Measurements from ENCODE around the gene NT5C3A. TPM values are rescaled to one million over a fixed set of nuclear protein-coding genes. Genes with fewer than 3 reads are reported as not detected.

Gene NT5C3A
- polyA plus RNA-seq, 1 experiment = 20.3 TPM

DNA sequence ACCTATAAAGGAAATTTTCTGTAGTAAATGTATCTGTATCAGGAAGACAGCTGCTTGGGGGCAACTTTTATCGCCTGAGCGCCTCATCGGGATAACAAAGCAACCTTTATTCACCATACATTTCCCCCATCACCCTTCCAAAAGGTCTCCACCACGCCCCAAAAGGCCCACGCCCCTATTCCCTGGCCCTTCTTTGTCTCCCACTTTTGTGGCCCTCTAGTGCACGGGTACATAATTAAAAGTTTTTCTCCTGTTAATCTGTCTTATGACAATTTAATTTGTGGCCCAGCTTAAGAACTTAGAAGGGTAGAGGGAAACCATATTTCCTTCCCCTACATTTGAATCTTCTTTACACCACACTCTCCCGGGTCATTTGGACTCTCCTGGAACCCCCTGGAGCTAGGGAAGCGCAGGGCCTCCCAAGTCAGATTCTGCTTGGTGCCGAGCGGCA, 46.0 kb upstream of the NT5C3A start:
- peaks cover 2% of the 10 kb centered on the region for H3K27me3 ChIP-seq (ENCODE audit: control insufficient read depth, insufficient read depth, low read length)
- H3K9me3 ChIP-seq (ENCODE audit: control insufficient read depth, insufficient read depth, low read length) = no peaks in the 10 kb centered on the region
- TF ChIP-seq, protein P1, sequence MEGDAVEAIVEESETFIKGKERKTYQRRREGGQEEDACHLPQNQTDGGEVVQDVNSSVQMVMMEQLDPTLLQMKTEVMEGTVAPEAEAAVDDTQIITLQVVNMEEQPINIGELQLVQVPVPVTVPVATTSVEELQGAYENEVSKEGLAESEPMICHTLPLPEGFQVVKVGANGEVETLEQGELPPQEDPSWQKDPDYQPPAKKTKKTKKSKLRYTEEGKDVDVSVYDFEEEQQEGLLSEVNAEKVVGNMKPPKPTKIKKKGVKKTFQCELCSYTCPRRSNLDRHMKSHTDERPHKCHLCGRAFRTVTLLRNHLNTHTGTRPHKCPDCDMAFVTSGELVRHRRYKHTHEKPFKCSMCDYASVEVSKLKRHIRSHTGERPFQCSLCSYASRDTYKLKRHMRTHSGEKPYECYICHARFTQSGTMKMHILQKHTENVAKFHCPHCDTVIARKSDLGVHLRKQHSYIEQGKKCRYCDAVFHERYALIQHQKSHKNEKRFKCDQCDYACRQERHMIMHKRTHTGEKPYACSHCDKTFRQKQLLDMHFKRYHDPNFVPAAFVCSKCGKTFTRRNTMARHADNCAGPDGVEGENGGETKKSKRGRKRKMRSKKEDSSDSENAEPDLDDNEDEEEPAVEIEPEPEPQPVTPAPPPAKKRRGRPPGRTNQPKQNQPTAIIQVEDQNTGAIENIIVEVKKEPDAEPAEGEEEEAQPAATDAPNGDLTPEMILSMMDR (IDR thresholded peaks at IDR 0.05; ENCODE audit: low read depth, low read length) = 0 out of 2 replicates have a peak, but pooled peaks have one; percentile 11
- peak overlapping the region; percentile 39 for H3K27ac ChIP-seq (ENCODE audit: low read depth, low read length)
- no peak for DNase-seq (ENCODE audit: low read depth, low spot score)
- ChIA-PET CTCF (interaction anchor here (0.5 to 5.7 kb wide), 43 partner anchors 10 to 1002 kb away, joined by 3 to 104 read pairs (median 5); partner anchors contain the start of genes BBS9, FKBP9 and NT5C3A), POLR2A (no interaction called here)
- H3K4me3 ChIP-seq (ENCODE audit: low read depth, low read length) = peak overlapping the region; percentile 80

DNA sequence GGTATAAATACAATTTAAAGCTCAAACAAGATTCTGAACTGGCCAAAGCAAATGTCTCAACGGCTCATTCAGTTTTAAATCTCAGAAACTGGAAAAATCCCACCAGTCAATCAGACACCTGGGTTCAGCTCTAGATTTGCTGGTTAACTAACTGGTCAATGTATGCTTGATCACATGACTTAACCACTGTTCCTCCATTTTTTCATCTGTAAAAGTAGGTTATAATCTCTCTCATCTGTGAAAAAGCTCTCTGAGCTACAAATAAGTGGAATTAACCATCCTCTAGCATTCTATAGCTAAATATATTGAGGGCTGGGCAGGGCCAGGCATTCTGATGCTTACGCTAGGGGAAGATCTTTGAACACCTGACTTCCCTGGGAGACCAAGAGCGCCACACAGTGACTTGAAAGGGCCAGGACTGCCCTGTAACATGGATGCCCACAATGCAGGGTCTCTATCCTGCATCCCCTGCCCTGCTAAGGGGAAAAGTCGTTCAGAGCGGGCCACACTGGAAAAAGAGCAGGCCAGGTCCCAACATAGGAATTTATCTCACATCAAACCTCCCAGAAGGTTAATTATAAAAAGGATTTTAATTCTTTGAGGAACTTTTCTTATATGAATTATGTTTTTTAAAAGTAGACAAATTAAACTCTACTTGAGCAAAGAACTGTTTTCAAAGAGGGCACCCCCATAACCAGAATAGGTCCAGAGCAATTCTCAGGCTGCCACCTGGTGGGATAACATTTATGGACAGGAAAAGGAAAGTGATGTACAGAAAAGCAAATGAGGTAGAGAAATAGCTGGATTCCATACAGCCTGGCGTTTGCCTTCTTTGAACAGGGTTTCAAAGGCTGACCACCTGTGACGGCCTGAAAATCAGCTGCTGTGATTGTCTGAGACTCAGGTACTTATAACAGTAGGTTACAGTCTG, 44.8 kb upstream of the NT5C3A start:
- POLR2A ChIA-PET = no interaction called here

DNA sequence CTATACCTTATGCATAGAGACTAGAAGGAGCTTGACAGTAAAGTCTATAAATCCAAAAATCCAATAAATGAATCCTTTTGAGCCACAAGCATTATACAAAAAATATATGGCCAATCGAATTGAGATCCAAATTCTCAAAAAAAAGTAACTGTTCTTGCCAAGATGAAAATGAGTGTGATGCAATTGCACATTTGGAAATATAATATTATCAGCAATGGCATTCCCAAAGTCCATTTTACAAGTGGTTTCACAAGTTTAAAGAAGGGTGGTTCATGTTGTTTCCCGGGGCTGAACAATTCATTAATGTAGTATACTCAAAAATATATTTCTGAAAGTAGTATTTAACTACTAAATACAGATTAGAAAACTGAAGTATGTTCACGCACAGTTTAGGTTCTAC, 39.3 kb upstream of the NT5C3A start:
- Histone ChIP-seq H3K9me3 (ENCODE audit: control insufficient read depth, insufficient read depth, low read length) (no peaks in the 10 kb centered on the region), H3K27ac (ENCODE audit: low read depth, low read length) (no peak overlapping the region), H3K27me3 (ENCODE audit: control insufficient read depth, insufficient read depth, low read length) (no peaks in the 10 kb centered on the region), H3K4me3 (ENCODE audit: low read depth, low read length) (no peak overlapping the region)
- POLR2A ChIA-PET = no interaction called here
- DNase-seq (ENCODE audit: low read depth, low spot score) = no peak
- CTCF ChIA-PET = no interaction called here
- TF ChIP-seq, protein P1 (IDR thresholded peaks at IDR 0.05; ENCODE audit: low read depth, low read length) = no peak

More for the DNA sequence above, 44.8 kb upstream of the NT5C3A start:
- TF ChIP-seq, protein P1 (IDR thresholded peaks at IDR 0.05; ENCODE audit: low read depth, low read length) = peak; percentile 67
- Histone ChIP-seq H3K27ac (ENCODE audit: low read depth, low read length) (no peak overlapping the region), H3K4me3 (ENCODE audit: low read depth, low read length) (peak overlapping the region; percentile 80), H3K27me3 (ENCODE audit: control insufficient read depth, insufficient read depth, low read length) (peaks cover 2% of the 10 kb centered on the region), H3K9me3 (ENCODE audit: control insufficient read depth, insufficient read depth, low read length) (no peaks in the 10 kb centered on the region)
- CTCF ChIA-PET = interaction anchor here (0.5 to 5.7 kb wide), 44 partner anchors 9 to 346 kb away, joined by 3 to 104 read pairs (median 5); partner anchors contain the start of genes FKBP9 and NT5C3A
- peak; percentile 33 for DNase-seq (ENCODE audit: low read depth, low spot score)

DNA sequence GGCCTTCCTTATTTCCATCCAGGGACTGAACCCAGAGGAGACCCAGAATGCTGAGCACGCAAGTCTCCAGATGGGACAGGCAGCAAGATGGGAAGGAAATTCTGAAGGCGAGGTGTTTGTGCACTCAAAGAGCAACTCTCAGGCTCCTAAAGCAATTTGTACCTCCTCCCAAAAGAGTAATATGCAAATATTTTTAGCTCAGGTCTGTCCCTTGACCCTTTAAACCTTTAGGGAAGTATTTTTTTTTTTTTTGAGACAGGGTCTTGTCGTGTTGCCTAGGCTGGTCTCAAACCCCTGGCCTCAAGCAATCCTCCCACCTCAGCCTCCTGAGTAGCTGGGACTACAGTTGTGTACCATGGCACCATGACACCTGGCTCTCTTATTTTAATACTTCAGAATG, 38.2 kb upstream of the NT5C3A start:
- CTCF ChIA-PET = interaction anchor here (1.6 to 5.5 kb wide), 2 partner anchors 8 to 255 kb away, joined by 4 to 30 read pairs; partner anchors contain the start of gene RP9
- POLR2A ChIA-PET = no interaction called here
- no peaks in the 10 kb centered on the region for H3K27me3 ChIP-seq (ENCODE audit: control insufficient read depth, insufficient read depth, low read length)

More for the DNA sequence above, 38.2 kb upstream of the NT5C3A start:
- H3K4me3 ChIP-seq (ENCODE audit: low read depth, low read length) = no peak overlapping the region
- no peak for DNase-seq (ENCODE audit: low read depth, low spot score)
- H3K27ac ChIP-seq (ENCODE audit: low read depth, low read length) = no peak overlapping the region
- H3K9me3 ChIP-seq (ENCODE audit: control insufficient read depth, insufficient read depth, low read length) = no peaks in the 10 kb centered on the region
- TF ChIP-seq, protein P1 (IDR thresholded peaks at IDR 0.05; ENCODE audit: low read depth, low read length) = no peak

Data from AG04450 (cell line).